Measurements from ENCODE around the gene COL17A1.
A peak's percentile ranks its signal among the peaks of the same experiment; 100 is the strongest.

The COL17A1 gene

DNA sequence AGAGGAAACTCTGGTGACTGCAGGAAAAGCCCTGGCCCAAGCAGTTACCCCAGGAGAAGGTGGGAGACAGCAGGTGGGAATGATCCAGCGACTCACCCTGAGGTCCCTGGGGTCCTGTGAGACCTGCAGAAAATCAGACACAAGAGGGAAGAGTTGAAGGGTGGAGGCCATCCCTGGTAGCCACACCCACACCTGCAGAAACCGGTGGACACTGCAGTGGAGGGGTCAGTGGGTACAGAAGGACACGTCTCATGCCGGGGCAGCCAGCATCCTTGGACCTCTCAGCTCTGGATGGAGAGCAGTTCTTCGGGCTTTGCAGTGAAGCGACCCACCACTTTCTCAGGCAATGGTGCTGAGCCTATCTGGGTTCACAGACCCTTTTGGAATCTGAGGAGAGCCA lies 39.0 kb downstream of the COL17A1 start:
- no peak for DNase-seq

DNA sequence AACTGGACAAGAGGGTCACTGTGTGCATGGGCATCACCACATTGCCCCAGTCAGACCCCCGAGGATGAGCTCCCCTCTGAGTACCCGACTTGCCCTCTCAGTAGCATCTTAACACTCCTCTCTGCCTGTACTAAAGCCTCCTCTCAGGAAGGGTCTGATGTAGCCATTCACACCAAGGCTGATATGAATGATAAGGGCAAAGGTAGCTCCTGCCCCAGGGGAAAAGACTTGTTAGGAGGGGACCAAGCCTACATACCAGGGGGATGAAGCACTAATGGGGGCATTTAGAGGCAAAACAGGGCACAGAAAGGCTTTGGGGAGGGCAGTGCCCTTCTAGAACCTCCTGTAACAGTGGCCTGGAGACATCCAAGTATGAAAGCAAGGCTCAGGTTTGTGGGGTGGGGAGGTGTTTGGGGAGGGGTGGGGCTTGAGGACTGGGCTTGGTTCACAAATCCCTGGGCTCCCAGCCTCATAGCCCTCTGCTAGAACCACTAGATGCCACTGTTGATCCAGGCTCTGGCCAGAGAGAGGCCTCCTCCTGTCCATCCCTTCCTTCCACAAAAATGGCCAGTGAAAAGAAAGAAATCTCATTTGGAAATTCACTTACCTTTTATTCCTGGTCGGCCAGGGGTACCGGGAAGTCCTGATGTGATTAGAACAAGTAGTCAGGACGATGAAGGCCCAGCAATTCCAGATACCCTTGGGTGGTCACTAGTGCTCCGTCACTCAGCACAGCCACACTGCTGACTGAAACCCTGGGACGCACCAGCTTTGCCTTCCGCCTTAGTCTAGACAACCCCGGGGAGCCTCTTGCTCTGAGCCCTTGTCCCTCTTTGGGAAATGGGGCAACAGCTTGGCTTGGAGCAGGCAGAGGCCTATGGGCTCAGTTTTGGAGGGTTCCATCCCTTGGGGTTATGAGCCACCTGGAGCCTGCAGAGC lies 40.3 kb downstream of the COL17A1 start:
- peak; percentile 7 for DNase-seq

GRCh38 chr10:104043854-104044253 lies 41.8 kb downstream of the COL17A1 start:
- DNase-seq: no peak

GRCh38 chr10:104043185-104043830 lies 42.4 kb downstream of the COL17A1 start:
- DNase-seq: no peak

DNA sequence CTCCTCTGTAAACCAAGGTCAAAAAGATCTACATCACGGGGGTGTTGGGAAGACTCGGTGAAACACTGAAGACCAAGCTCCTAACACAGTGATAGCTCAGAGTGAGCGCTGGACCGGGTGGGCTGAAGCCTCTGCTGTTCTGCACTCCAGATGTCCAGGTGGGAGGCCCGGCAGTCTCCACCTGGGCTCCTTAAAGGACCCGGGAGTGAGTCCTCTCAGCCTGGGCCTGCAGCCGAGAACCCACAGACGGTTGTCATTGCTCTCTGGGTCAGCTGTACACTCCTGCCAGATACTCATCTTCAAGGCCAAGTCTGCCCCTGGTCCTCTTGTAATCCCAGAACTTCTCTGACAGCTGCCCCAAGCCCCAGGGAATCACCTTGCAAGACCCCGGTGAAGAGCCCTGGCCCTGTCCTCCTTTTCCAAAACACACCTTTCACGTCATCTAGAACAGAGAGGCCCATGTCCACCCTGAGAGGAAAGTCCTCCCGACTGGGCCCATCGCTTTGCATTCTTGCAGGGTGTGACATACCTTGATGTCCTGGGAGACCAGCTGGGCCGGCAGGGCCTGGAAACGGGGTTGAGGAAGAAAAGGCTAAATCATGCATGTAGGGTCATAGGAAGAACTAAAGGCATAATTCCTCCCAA lies 43.7 kb downstream of the COL17A1 start:
- DNase-seq: no peak

DNA sequence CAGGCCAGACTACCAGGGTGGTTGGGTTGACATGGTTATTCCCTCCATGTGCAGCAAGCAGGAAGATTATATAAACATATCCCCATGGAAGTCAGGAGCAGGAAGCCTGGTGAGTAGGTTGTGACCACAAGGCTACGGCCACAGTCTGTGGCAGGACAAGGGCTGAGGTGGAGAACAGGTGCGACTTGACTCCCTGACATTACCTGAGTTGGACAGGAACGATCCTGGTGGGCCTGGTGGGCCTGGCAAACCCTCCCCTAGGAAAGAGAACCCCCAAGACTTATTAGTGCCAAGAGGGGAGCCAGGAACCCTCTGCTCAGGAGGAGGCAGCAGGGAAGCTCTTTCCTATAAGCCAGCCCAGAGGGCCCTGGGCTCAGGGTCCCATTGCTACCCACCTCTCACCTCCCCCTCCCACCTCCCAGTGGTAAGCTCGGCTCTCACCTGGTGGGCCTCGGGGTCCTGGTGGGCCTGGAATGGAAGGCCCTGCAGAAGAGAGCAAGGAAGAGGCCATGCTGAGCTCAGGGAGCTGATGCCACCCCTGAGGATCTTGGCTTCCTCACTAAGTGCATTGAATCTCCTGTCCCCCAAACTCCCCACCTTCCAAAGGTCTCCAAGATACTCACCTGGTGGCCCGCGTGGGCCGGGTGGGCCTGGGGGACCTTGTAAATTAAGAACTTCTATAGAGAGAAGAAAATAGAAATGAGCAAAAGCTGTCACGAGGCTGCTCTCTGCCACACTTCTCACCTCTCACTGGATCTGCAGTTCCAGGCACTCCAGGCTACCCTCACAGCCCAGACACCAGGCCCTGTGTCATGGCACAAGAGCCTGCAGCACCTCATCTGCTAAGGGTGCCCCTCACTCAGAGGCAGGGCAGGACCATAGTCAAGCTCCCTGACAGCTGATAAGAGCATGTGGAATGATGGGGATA lies 44.6 kb downstream of the COL17A1 start:
- no peak for DNase-seq

- DNase-seq: no peak
Measured at GRCh38 chr10:104040382-104040781, 45.3 kb downstream of the COL17A1 start.

GRCh38 chr10:104038958-104039752 lies 46.5 kb downstream of the COL17A1 start:
- no peak for DNase-seq

DNA sequence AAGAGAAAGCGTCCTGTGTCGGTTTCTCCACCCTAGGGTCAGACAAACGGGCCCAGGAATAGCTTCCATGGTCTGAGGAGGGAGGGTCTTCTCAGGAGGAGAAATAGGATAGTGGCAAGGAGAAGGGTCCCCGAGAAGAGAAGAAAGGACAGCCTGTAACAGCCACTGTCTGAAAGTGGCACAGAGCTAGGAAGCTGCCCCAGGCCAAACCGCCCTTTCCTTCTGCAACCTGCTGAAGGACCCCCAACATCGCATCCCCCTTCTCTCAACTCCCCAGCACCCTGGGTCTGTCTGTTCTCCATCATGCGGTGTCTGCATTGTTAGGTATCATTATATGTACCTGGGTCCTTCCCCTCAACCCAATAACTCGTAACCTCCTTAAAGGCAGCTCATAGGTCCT lies 47.1 kb downstream of the COL17A1 start:
- no peak for DNase-seq

GRCh38 chr10:104037261-104037951 lies 48.3 kb downstream of the COL17A1 start:
- no peak for DNase-seq

- DNase-seq: peak; percentile 1
Measured at GRCh38 chr10:104036518-104037260, 49.0 kb downstream of the COL17A1 start.

- DNase-seq: no peak
Measured at GRCh38 chr10:104036069-104036384, 49.7 kb downstream of the COL17A1 start.

DNA sequence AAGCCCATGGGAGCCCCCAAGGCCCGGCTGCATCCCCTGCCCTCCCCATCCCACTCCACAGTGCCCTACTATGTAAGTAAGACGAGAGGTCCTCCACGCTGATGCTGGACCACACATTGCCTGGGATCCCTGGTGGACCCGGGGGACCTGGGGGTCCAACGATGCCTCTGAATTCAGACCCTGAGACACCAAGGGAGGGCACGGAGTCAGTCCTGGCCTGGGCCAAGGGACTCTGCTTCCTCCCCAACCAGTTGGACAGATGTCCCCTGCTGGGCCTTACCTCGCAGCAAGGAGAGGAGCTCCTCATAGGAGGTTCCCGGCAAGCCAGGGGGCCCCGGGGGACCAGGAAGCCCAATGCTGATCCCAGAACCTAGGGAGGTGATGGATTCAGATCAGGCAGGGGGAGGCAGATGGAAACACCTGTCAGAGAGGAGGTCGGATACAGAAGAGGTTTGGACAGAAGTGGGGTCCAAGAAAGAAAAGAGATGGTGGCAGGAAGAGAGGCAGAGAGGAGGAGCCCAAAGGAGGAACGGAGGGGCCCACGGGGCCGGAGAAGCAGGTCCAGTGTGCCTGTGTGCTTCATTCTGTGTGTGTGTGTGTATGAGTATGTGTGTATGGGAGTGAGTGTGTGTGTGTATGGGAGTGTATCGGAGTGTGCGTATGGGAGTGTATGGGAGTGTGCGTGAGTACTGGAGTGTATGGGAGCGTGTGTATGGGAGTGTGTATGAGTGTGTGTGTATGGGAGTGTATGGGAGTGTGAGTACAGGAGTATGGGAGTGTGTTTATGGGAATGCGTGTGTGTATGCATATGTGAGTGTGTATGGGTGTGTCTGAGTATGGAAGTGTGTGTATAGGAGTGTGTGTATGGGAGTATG lies 50.2 kb downstream of the COL17A1 start:
- DNase-seq: no peak

DNA sequence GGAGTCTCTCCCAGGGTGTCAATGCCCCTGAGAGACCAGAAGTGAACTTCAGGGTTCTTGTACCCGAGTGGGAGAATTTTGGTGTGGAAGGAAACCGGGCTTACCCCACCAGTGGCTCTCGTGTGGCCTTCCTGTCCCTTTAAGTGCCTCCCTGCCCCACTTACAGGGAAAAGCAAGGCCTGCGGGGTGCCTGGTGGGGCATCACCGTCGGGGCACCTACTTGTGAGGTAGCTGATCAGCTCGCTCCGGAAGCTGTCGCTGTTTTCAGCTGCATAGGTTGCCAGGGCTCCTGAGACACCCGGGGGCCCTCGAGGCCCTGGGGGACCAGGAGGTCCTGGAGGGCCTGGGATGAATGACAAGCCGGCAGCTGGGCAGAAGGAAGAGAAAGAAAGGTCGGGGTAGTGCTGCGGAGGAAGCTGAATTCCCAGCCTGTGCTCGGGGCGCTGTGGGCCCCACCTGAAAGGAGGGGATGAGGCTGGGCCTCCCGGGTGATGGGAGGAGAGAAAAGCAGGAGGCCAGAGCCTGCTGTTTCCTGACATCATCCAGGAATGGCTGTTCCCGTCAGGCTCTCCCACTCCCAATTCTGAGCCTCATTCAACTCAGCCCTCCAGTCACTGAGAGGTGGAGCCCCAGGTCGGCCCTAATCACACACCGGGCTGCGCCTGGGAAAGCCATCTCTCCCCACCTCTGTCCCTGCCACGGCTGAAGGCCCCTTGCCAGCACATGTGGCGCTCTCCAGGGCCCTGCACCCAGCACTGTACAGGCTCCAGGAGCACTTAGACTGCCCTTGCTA lies 51.1 kb downstream of the COL17A1 start:
- no peak for DNase-seq

DNA sequence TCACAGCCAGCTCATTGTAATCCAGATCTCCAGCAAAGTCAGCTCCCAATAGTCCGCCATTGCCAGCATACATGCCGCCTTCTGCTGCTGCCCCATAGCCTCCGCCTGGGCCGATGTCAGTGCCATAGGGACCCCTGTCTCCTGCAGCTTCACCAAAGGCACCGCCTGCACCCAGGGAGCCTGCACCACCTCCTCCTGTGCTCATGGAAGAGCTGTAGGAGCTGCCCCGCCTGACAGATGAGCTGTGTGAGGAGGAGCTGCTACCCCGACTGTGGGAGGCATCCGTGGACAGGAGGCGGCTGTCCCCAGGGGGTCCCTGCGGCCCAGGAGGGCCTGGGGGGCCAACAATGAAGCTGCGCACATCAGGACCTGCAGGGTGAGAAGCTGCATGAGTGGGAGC lies 51.7 kb downstream of the COL17A1 start:
- DNase-seq: no peak

- DNase-seq: no peak
Measured at GRCh38 chr10:104033401-104033930, 52.2 kb downstream of the COL17A1 start.

- no peak for DNase-seq
Measured at GRCh38 chr10:104032144-104032775, 53.4 kb downstream of the COL17A1 start.

DNA sequence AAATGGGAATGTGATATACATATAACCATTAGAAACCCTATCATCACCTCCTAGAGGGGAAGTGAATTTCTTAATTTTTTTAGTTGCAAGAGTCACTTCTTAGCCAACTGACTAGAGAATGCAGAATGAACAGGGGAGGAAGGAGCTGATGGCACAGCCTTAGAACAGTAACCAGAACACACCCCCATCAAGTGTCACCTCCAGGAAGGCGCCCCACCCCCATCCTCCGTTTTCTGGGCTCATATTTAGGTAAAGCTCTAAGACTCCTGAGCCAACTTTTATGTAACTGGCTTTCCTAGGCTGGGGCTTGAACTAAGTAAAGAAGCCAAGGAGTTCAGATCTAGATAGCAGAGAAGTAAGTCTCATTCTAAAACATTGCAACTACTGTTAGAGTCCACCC lies 54.0 kb downstream of the COL17A1 start:
- no peak for DNase-seq
